Activated T-cell treated with anti-CD3 and anti-CD28 coated beads, Interleukin-2, amount 50 U/mL, for 24 hours (primary cell): ENCODE results near the gene RAI1.

Experiments
- DNase-seq: peaks from one replicate; pipeline ENCODE4 v3.0.0-alpha.2; 2020
- H3K27ac Mint-ChIP-seq: 2 replicates; pipeline ENCODE4 v1.8.0; 2020; ENCODE audit warnings: mild to moderate bottlenecking, mixed read lengths
- H3K27me3 Mint-ChIP-seq: 2 replicates; pipeline ENCODE4 v1.8.0; 2020; ENCODE audit warnings: mixed read lengths
- H3K36me3 Mint-ChIP-seq: 2 replicates; pipeline ENCODE4 v1.8.0; 2020; ENCODE audit warnings: low read depth, mixed read lengths
- H3K4me1 Mint-ChIP-seq: 2 replicates; pipeline ENCODE4 v1.8.0; 2020; ENCODE audit warnings: low read depth, mixed read lengths
- H3K4me3 Mint-ChIP-seq: 2 replicates; pipeline ENCODE4 v1.8.0; 2020; ENCODE audit warnings: mild to moderate bottlenecking, moderate library complexity, mixed read lengths
- H3K9me3 Mint-ChIP-seq: 2 replicates; pipeline ENCODE4 v1.8.0; 2020; ENCODE audit warnings: mixed read lengths

RAI1 gene

GRCh38 chr17:17832032-17832363 lies 150.7 kb downstream of the RAI1 start:
- peak overlapping the region; percentile 59 for H3K27ac Mint-ChIP-seq
- peaks cover 80% of the 10 kb centered on the region for H3K36me3 Mint-ChIP-seq
- H3K4me3 Mint-ChIP-seq, result no peak overlapping the region
- no peaks in the 10 kb centered on the region for H3K9me3 Mint-ChIP-seq
- no peak for DNase-seq
- no peaks in the 10 kb centered on the region for H3K27me3 Mint-ChIP-seq
- peaks cover 73% of the 10 kb centered on the region for H3K4me1 Mint-ChIP-seq

- H3K27ac Mint-ChIP-seq, result peak overlapping the region; percentile 97
Measured at GRCh38 chr17:17833658-17834357, 152.6 kb downstream of the RAI1 start.

GRCh38 chr17:17834974-17835373 lies 153.7 kb downstream of the RAI1 start:
- Mint-ChIP-seq H3K27me3 (no peaks in the 10 kb centered on the region), H3K4me1 (peaks cover 80% of the 10 kb centered on the region), H3K4me3 (peak overlapping the region; percentile 94), H3K27ac (peak overlapping the region; percentile 97), H3K36me3 (peaks cover 57% of the 10 kb centered on the region), H3K9me3 (no peaks in the 10 kb centered on the region)
- no peak for DNase-seq

More at GRCh38 chr17:17833658-17834357, 152.6 kb downstream of the RAI1 start:
- Mint-ChIP-seq H3K4me1 (peaks cover 76% of the 10 kb centered on the region), H3K4me3 (peak overlapping the region; percentile 94), H3K27me3 (no peaks in the 10 kb centered on the region), H3K9me3 (no peaks in the 10 kb centered on the region), H3K36me3 (peaks cover 64% of the 10 kb centered on the region)
- DNase-seq, result no peak

- Mint-ChIP-seq H3K4me1 (peaks cover 77% of the 10 kb centered on the region), H3K4me3 (peak overlapping the region; percentile 94), H3K9me3 (no peaks in the 10 kb centered on the region), H3K27me3 (no peaks in the 10 kb centered on the region), H3K36me3 (peaks cover 50% of the 10 kb centered on the region), H3K27ac (peak overlapping the region; percentile 97)
- no peak for DNase-seq
Measured at GRCh38 chr17:17835415-17836249, 154.4 kb downstream of the RAI1 start.

GRCh38 chr17:17836250-17836817 lies 155.1 kb downstream of the RAI1 start:
- H3K4me1 Mint-ChIP-seq, result peaks cover 77% of the 10 kb centered on the region
- H3K27ac Mint-ChIP-seq, result peak overlapping the region; percentile 97
- no peaks in the 10 kb centered on the region for H3K27me3 Mint-ChIP-seq
- H3K36me3 Mint-ChIP-seq, result peaks cover 43% of the 10 kb centered on the region
- DNase-seq, result peak; percentile 98
- H3K4me3 Mint-ChIP-seq, result peak overlapping the region; percentile 94
- H3K9me3 Mint-ChIP-seq, result no peaks in the 10 kb centered on the region

- H3K4me1 Mint-ChIP-seq, result peaks cover 74% of the 10 kb centered on the region
- H3K9me3 Mint-ChIP-seq, result no peaks in the 10 kb centered on the region
- DNase-seq, result peak; percentile 79
- H3K27ac Mint-ChIP-seq, result peak within 1 kb of the TSS; percentile 97
- H3K36me3 Mint-ChIP-seq, result peaks cover 37% of the 10 kb centered on the region
- no peaks in the 10 kb centered on the region for H3K27me3 Mint-ChIP-seq
- H3K4me3 Mint-ChIP-seq, result peak within 1 kb of the TSS; percentile 94
Measured at GRCh38 chr17:17836818-17837379, 155.6 kb downstream of the RAI1 start, which contains the start of gene SREBF1. SREBF1 (minus strand) TSS chr17:17836986; CDS start chr17:17836817, 169 bp downstream.

GRCh38 chr17:17837380-17837821 lies 156.1 kb downstream of the RAI1 start:
- Mint-ChIP-seq H3K9me3 (no peaks in the 10 kb centered on the region), H3K4me1 (peaks cover 69% of the 10 kb centered on the region), H3K4me3 (peak overlapping the region; percentile 94), H3K36me3 (peaks cover 32% of the 10 kb centered on the region), H3K27ac (peak overlapping the region; percentile 97), H3K27me3 (no peaks in the 10 kb centered on the region)
- DNase-seq, result no peak

GRCh38 chr17:17837966-17838962 lies 157.0 kb downstream of the RAI1 start:
- Mint-ChIP-seq H3K9me3 (no peaks in the 10 kb centered on the region), H3K27ac (peak overlapping the region; percentile 97), H3K4me1 (peaks cover 67% of the 10 kb centered on the region), H3K27me3 (no peaks in the 10 kb centered on the region), H3K36me3 (peaks cover 31% of the 10 kb centered on the region), H3K4me3 (peak overlapping the region; percentile 25)
- no peak for DNase-seq

GRCh38 chr17:17839791-17840707 lies 158.8 kb downstream of the RAI1 start:
- Mint-ChIP-seq H3K27ac (peak overlapping the region; percentile 93), H3K27me3 (no peaks in the 10 kb centered on the region), H3K4me1 (peaks cover 49% of the 10 kb centered on the region), H3K9me3 (no peaks in the 10 kb centered on the region), H3K36me3 (peaks cover 13% of the 10 kb centered on the region), H3K4me3 (peak overlapping the region; percentile 80)
- DNase-seq, result peak; percentile 89

GRCh38 chr17:17840751-17841591 lies 159.7 kb downstream of the RAI1 start:
- Mint-ChIP-seq H3K9me3 (no peaks in the 10 kb centered on the region), H3K4me3 (peak overlapping the region; percentile 69), H3K27ac (peak overlapping the region; percentile 91), H3K4me1 (peaks cover 40% of the 10 kb centered on the region), H3K36me3 (peaks cover 4% of the 10 kb centered on the region), H3K27me3 (no peaks in the 10 kb centered on the region)
- DNase-seq, result no peak

- H3K4me1 Mint-ChIP-seq, result peaks cover 39% of the 10 kb centered on the region
- no peak overlapping the region for H3K4me3 Mint-ChIP-seq
- no peaks in the 10 kb centered on the region for H3K27me3 Mint-ChIP-seq
- DNase-seq, result no peak
- H3K9me3 Mint-ChIP-seq, result no peaks in the 10 kb centered on the region
- H3K27ac Mint-ChIP-seq, result no peak overlapping the region
- peaks cover 2% of the 10 kb centered on the region for H3K36me3 Mint-ChIP-seq
Measured at GRCh38 chr17:17841601-17842025, 160.4 kb downstream of the RAI1 start.
